Activated CD4-positive, alpha-beta T cell treated with anti-CD3 and anti-CD28 coated beads, Interleukin-2, amount 50 U/mL, for 24 hours (primary cell): ENCODE measurements around the gene NCBP2L.

Source experiments
- DNase-seq, 2 donors: peaks; one replicate each; pipeline ENCODE4 v3.0.0-alpha.2; 2020; ENCODE audit warnings: low read depth in 1 of 2, low spot score in 1 of 2

The NCBP2L gene

DNA sequence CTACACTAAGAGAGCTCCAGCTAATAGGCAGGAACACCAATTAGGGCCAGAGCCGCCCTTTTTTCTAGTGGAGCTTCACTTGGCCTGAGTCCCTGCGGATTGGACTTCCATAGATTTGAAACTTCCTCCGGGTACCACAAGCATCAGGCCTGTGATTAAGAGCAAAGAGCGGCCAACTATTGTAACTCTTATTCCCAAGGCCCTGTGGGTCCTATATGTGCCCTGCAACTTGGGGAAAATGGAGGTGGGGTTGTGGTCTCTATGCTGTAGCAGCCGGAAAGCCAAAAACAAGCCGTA, at the start of gene NCBP2L:
NCBP2L (plus strand) TSS at position 198 of the 297 bp plus-strand sequence. CDS start 16,488 bp downstream, outside the sequence.
- no peak for DNase-seq

DNA sequence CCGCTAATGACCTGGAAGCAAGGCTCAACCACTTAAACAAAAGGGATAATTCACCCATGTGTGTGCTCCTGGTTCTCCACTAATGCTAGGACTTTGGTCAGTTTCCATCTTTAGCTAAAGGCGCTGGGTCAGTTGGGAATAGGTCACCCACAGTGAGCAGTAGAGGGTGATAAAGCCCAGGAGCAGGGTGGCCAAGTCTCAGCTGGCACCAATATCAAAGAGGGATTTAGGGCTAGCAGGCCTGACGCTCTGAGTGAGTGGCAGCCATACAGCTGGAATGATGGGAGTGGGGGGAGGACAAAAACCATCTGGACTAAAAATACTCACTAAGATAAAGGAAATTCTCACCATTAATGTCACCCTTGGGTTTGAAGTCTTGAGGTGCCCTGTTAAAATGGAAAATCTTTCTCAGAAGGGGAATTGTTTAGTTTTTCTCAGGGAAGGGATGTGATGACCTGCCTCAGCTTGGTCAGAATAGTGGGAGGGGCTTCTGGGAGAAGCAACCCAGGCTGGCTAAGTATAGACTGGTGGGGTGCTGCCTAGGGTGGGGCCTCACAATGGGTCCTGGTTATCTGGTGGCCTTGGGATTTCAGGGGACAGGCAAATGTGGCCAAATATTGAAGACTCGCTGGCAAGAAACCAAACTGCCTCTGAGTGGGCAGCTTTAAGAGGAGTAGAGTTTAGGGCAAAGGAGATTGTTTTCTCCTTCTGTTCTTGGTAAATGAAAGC, 49.0 kb upstream of the NCBP2L start:
- DNase-seq: no peak

DNA sequence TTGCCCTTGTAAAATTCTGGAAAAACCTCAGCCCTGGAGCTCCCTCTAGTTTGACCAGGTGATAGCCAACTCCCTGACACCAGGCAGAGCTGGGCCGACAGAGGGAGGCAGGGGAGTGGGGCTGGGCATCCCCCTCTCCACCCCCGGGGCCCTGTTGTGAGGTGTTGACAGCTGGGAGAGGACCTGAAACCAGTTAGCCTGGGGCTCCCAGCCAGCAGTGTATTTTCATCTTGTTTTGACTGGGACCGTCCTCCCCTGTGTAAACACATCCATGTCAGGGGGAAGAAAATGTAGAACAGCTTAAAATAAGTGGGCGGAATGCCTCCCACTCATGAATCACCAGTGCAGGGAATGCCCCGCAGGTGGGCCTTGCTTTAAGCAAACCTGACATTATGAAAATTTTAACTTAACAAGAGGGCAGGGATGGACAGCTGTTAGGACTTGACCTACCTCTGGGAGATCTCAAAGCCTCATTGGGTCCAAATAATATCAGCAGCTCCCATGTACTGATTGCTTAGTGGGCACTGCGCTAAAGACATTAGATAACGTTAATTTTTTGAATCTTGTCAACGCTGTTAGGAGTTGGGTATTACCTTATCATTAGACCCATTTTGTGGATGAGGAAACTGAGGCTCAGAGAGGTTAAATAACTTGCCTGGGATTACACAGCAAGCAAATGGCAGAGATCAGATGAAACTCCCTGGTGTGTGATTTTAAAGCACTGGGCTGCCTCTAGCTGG, 47.8 kb upstream of the NCBP2L start:
- no peak for DNase-seq

DNA sequence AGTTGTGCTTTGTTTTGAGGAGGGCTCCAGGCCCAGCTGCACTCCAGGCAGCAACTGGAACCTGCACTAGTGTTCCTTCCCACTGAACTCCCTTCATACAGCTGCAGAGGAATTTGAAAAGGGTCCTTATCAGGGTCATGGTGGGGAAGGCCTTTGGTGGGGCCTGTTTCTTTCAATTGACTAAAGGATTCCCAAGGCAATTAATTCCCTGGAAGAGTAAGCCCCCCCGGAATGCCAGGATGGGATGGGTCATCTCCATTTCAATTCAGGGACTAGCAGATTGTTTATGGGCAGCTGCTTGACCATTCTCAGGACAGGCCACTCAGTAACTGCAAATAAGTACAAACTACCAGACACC, 47.3 kb upstream of the NCBP2L start:
- DNase-seq: no peak

DNA sequence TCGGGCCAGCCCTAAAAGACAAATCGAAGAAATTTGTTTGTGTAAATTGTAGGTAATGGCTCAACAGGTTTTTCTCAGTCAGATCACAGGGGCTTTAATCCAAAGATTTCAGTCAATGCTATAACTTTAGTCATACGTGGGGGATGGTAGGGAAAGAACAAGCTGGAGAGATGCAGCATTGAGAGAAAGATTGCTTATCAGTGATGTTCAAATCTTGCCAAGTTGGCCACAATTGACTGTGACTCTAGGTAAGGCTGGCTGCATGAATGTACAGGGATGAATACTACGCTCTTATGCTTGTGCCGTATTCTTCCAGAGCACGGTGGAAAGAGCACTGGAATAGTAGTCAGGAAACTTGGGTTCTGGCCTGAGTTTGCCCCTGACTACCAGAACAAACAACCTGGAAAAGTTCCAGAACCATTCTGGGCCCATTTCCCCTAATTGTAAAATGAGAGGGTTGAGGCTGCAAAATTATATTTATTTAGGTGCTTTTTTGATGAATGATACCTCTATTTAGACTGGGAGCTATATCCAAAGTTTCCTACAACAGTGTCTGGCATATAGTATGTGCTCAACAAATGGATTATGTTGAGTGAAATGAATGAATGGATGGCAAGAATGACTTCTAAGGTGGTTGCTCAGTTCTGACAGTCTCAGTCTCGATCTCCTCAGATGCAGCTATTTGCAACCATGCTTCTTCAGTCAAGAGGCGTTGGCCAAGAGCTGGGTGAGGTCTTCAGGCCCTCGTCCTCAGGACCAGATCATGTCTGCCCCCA, 46.4 kb upstream of the NCBP2L start:
- no peak for DNase-seq

DNA sequence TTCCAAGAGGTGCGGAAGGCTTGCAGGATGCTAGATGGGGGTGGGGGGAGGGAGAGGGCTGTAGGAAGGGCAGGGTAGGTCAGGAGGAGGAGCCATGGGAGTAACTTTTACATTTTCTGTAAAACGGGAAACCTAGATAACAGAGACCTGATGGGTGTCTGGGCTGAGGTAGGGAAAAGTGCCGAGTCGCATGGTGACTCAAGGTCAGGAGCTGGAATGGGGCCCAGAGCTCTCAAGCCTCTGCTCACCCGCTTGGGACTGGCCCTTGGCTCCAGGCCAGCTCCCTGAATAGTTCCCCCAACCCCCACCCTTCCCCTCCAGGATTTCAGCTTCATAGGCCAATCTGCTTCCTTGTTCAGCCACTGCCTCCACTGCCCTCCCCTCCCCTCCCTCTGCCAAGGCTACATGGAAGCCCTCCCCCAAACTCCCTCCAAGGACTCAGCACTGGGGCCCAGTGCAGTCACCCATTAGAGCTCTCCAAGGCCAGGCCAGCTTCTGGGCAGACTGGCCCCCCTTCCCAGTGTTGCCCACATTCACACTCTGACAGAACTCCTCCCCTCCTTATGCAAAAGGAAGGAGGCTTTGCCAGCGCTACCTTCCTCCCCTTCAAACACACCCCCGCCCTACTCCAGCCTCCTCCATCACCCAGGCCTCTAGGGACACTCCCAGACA, 45.6 kb upstream of the NCBP2L start:
- no peak for DNase-seq

DNA sequence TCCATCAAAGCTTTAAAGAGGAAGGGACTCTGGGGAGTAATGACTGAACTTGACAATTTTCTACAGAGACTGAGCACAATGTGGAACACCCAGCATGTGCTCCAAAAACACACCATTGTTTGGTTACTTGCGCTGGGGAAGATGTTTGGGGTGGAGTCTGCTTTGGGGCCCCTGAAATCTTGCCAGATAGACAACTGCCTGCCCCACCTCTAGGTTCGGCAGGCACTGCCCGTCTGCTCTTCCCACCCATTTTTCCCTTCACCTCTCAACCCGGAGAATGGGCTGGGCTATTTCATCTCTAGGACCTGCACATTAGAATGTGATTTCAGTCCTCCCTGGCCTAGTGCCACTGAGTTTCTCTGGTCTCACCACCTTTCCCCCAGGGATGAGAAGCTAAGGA, 43.8 kb upstream of the NCBP2L start:
- no peak for DNase-seq

DNA sequence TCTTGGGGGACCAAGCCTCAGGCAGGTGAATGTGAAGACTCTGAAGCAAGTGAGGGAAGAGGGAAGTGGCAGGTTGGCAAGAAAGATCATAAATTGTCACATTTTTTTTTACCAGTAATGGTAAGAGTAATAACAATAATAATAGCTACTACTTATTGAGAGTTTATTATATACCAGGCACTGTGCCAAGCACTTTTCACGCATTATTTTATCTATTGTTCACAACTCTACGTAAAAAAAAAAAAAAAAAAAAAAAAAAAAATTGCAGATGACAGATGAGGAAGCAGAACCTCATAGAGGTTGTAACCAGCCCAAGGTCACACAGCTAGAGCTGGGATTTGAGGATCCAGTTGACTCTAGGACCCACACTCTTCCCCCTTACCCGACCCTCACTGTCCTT, 42.9 kb upstream of the NCBP2L start:
- no peak for DNase-seq

DNA sequence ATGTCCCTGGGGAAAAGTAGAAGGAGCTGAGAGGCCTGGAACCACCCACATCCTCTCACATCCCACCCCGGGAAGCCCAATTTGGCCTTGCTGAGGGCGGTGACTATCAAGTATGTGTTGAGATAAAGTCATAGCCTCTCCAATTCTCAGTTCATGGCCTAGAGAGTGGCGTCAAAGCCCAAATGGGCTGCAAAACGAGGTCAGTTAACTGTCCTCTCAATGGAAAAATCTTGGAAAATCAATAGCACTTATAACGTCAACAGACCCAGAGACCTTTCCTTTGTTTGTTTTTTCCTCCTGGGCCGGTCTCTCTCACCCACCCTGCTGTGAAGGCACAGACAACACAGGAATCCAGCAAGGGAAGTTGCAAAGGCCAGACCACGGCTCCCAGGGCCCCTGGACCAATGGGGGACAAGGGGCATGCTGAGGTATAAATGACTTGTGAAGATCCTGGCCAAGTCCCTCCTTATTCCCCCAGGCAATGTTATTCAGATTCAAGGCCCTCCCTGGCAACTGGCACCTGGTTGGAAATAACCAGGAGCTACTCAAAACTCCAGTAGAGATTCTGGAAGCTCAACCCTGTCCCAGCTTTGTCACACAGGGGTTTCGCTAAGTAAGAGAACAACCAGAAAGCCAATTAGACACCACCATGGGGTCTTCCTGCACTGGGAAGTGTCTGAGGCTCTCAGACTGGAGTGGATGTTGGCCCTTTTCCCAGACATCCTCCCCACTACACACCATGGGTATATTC, 40.6 kb upstream of the NCBP2L start:
- no peak for DNase-seq

DNA sequence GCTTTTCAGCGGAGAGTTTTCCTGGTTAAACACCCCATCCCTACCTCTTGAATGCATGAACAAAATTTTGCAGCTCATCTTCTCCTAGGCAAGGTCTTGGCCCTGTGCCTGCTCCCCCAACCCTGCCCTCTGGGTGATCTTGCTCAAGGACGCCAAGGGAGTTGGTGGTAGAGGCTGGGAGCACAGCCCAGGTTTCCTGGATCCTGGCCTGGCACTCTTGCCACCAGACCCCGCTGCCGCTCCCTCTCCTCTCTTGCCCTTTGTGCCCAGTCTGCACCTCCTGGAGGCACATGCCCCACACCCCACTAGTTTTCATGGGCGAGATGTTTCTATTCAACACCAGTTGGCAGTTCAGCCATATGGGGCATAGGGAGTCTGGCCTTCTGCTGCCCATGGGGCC, 39.3 kb upstream of the NCBP2L start:
- no peak for DNase-seq

DNA sequence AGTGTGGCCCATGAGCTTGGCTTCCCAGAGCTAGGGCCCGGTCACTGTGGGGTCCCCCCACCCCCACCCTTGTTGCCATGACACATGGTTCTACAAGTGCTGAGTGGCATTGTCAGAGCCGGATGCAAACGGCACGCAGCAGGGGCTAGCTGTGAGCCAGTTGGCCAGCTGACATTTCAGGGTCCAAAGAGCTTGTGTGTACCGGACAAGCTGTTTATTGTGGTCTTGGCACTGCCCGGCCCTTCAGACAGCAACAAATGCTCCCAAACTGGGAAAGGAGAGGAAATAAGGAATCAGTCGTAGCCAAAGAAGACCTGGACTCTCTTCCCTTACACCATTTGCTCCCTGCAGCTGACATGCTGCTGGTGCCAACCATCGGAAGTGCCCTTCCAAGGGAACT, 38.8 kb upstream of the NCBP2L start:
- no peak for DNase-seq

DNA sequence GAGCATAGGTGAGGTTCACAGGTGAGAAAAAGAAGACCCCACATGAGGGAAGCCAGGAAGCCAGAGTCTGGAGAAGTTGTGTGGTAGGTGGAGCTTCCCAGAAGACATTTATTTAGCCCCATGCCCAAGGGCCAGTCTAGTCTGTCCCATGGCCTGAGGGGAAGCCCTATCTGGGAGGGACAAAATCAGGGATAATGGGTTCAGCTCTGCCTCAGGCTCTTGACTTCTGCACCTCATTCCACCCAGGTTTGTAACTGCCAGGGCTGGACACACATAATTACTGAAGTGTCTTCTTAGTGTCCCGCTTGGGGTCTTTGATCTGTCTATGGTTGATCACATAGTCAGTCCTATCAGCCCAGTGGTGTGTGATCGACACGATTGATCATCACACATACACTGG, 38.0 kb upstream of the NCBP2L start:
- no peak for DNase-seq

DNA sequence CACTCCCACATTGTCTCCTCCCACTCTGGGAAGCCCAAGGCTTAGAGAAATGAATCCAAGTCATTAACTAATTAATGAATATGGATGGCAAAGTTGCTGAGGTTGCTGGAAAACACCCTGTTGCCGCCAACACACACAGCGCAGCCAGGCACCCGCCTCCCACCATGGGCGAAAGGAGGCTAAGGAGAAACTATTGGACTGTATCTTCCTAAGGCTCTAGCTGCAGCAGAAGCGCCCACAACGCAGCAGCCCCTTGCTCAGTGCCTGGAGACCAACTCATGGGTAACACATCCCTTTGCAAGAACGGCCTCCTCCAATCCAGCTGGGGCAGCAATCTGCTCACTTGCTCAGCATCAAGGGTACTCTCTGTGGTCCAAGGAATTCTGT, 36.1 kb upstream of the NCBP2L start:
- no peak for DNase-seq

DNA sequence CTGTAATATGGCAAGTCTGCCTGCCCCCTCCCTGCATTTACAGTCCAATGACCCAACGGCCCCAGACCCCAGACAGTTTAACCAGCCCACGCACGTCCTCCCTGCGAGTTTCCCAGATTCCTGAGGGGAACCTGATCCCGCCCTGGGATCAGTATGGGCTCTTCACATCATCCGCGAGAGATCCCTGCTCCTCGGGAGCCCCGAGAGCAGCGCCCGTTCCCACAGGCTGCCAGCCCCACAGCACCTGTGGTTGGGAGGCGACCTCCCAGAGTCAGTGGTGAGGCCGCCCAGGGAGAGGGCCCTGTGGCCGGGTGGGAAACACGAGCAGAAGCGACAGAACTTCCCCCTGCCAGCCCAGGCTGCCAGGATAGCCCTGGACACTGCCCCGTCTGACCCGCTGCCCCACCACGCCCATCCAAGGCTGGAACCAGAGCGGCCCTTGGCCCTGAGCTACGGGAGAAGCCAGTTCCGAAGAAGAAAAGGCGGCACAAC, 34.8 kb upstream of the NCBP2L start:
- DNase-seq: no peak

DNA sequence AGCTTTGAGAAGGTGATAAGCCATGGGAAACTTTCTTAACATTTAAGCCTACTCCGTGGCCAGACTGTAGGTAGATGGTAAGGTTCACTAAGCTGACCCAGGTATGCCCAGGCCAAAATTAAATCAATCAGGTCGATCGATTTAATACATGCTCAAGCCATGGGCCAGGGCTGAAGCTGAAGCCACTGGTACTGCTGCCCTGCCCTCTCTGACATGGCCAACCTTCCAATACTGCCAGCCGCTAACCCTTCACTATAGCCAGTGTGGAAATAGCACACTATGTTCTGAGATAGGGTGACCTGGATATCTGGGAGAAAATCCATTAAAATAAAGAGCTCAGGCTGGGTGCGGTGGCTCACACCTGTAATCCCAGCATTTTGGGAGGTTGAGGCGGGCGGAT, 33.5 kb upstream of the NCBP2L start:
- DNase-seq: no peak

DNA sequence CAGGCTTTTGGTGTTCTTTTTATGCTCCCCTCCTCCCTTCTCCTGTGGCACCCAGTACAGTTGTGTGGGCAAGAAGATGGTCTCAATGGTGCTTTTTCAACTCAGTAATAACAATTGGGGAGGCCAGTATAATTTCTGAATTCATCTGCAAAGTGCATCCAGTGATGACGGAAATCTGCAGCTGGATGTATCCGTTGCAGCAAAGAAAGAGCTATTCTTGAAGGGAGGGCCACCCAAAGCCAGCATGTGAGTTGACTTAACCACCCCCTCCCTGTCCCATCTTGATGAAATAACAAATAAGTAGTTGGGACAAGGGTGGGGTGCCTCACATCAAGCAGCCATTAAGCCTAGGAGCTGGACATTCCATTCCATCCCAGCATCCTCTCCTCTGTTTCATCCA, 32.7 kb upstream of the NCBP2L start:
- DNase-seq: no peak

DNA sequence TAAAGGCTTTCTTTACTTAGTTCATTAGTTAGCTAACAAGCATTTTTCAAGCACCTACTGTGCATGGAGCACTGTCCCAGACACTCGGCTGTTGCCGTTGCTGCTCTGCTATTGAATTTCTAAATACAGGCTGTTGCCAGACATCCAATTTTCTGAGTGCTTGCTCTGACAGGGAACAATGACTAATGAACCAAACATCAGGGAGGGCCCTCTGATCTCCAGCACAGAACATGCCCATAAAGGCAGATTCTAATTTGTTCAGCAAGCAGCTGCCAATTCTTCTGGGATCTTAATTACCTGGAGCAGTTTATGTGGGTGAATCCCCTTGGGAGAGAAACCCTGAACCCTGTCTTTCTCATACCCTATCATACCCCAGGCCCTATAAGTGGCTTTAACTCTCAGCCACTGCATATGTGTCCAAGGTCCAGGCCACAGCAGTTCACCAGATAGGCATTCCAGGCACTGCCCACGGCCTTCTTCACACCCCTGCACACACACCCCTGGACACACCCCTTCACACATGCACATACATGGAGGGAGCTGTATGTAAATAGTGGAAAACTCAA, 29.9 kb upstream of the NCBP2L start:
- no peak for DNase-seq

DNA sequence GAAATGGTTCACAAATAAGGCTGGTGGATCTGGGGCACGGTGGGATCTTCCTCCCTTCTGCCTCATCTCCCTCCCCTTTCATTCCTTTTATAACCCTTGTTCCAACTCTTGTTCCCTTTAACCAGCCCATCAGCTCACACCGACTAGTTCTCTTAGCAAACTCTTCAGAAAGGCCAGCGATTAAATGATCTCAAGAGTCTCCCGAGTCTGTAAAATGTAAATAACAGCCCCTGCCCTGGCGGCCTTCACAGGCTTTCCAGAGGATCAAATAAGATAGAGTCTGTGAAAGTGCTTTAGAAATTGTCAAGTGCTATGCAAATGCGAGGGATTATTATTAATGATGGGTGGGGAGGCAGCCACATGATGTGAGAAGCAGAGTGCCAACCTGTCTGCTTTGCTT, 29.0 kb upstream of the NCBP2L start:
- DNase-seq: no peak

DNA sequence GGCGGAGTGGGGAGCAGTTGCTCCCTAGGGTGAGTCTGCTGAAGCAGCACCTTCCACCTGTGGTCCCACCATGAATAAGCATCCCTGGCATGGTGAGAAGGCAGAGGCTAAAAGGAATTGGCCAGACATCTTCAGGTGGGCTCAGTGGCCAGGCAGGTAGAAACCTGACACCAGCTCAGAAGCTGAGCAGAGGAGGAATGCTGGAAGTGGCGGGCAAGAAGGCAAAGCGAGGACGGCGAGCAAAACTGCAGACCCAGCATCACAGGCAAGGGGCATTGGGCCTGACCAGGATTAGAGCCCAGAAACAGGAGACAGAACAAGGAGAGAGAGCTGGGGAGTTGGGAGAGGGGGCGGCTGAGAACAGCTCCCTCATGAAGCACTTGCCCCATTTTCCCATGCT, 27.3 kb upstream of the NCBP2L start:
- DNase-seq: no peak

DNA sequence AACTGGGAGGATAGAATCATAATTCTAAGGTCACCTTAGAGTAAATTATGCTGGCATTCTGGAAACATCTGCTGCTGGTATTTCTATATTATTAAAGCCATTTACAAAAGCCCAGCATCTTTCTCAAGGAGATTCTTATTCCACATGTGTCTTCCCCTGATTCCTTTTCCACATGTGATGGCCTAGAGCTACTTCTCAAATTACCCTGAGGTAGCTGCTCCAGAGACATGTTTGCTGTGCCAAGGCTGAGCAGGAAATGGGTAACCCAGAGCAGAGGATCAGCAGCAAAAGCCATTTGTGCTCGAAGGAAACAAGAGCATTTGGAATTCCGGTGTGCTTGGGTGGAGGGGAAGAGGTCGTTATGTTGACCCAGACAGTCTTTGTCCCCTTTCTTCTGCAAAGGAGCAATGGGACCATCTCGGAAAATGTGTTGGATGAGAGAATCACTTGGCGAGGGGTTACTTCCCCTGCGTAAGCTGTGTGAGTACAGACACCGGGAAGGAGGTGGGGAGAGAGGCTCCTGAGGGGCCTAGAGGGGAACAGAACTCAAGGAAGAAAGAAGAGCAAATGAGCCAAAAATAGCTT, 26.6 kb upstream of the NCBP2L start:
- DNase-seq: no peak
